ENCODE results near the gene ADGRD2. TPM values are rescaled to one million over a fixed set of nuclear protein-coding genes. Genes with fewer than 3 reads are reported as not detected.

ADGRD2 gene
- total and polyA plus RNA-seq, 2 of the 13 experiments (the other 11 are each of a cell fraction or from before 2014, with no cell fraction given) = not detected

DNA sequence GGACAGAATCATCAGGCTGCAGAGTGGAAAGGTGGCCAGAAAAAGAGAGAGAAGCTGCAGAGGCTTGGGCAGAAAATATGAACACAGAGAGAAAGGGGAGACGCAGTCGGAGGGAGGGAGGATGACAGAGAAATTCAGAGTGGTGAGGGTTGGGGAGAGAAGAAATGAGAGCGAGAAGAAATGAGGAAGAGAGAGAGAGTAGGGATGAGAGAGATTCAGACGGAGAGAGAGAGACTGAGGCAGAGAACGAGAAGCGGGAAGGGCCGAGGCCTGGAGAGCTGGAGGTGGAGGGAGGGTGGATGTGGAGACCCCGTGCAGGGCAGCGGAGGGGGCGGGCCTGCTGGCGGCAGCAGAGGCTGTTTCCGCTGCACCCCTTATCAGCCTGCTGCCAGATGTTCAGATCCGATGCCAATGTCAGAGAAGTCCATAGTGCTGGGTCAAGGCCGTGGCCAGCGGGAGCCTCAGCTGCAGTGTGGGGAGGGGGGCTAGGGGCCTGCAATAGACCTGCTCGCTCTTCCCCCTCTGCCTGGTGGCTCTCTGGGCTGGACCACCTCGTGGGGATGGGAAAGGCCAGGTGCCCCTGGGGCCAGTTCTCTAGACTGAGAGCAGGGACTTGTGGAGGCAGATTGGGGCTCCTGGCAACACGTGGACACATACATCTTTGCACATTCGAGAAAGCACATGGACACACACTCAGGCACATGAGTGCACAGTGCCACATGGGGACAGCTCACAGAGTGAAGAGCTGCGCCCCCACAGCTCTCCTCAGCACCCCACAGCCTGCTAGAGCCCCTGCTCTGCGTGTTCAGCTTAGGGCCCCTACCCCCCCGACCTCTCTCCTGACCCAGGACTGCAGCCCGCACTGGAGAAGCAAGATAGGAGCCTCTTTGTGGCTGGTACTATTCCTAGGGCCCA, 61.9 kb downstream of the ADGRD2 start (continued):
- TF ChIP-seq, protein P1, sequence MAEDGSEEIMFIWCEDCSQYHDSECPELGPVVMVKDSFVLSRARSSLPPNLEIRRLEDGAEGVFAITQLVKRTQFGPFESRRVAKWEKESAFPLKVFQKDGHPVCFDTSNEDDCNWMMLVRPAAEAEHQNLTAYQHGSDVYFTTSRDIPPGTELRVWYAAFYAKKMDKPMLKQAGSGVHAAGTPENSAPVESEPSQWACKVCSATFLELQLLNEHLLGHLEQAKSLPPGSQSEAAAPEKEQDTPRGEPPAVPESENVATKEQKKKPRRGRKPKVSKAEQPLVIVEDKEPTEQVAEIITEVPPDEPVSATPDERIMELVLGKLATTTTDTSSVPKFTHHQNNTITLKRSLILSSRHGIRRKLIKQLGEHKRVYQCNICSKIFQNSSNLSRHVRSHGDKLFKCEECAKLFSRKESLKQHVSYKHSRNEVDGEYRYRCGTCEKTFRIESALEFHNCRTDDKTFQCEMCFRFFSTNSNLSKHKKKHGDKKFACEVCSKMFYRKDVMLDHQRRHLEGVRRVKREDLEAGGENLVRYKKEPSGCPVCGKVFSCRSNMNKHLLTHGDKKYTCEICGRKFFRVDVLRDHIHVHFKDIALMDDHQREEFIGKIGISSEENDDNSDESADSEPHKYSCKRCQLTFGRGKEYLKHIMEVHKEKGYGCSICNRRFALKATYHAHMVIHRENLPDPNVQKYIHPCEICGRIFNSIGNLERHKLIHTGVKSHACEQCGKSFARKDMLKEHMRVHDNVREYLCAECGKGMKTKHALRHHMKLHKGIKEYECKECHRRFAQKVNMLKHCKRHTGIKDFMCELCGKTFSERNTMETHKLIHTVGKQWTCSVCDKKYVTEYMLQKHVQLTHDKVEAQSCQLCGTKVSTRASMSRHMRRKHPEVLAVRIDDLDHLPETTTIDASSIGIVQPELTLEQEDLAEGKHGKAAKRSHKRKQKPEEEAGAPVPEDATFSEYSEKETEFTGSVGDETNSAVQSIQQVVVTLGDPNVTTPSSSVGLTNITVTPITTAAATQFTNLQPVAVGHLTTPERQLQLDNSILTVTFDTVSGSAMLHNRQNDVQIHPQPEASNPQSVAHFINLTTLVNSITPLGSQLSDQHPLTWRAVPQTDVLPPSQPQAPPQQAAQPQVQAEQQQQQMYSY (CRISPR knock-in tag; IDR thresholded peaks at IDR 0.05) = no peak
- TF ChIP-seq SMAD3 (CRISPR knock-in tag; IDR thresholded peaks at IDR 0.05) (no peak), SNRNP70 (IDR thresholded peaks at IDR 0.05; ENCODE audit: low read depth, low read length) (no peak), SMAD1 (CRISPR knock-in tag; IDR thresholded peaks at IDR 0.05; ENCODE audit: borderline replicate concordance, low read depth) (no peak), JUN (CRISPR knock-in tag; IDR thresholded peaks at IDR 0.05) (no peak), ZNF235 (CRISPR knock-in tag; IDR thresholded peaks at IDR 0.05; ENCODE audit: borderline replicate concordance) (peak; percentile 39; the same call in 1 of the 2 replicates), FOXO1 (CRISPR knock-in tag; IDR thresholded peaks at IDR 0.05) (peak; percentile 71), ZNF549 (CRISPR knock-in tag; IDR thresholded peaks at IDR 0.05) (no peak), NR2C2 (CRISPR knock-in tag; IDR thresholded peaks at IDR 0.05; ENCODE audit: borderline replicate concordance) (peak; percentile 88), TP53 (CRISPR knock-in tag; conservative IDR thresholded peaks at IDR 0.05) (no peak), POLR2AphosphoS5 (IDR thresholded peaks at IDR 0.05; ENCODE audit: low read depth, low read length) (no peak), ZNF670 (CRISPR knock-in tag; IDR thresholded peaks at IDR 0.05; ENCODE audit: borderline replicate concordance) (peak; percentile 82; the same call in 1 of the 2 replicates), ZNF766 (CRISPR knock-in tag; IDR thresholded peaks at IDR 0.05; ENCODE audit: borderline replicate concordance) (no peak), ZNF552 (CRISPR knock-in tag; IDR thresholded peaks at IDR 0.05; ENCODE audit: borderline replicate concordance) (peak; percentile 44; the same call in 1 of the 2 replicates), SRSF1 (optimal IDR thresholded peaks at IDR 0.05; ENCODE audit: low read depth, low read length) (peak; percentile 59), ZNF205 (CRISPR knock-in tag; IDR thresholded peaks at IDR 0.05) (0 out of 2 replicates have a peak, but pooled peaks have one; percentile 27), AGO2 (optimal IDR thresholded peaks at IDR 0.05; ENCODE audit: low read depth, low read length) (peak; percentile 35)
- TF ChIP-seq, protein P2, sequence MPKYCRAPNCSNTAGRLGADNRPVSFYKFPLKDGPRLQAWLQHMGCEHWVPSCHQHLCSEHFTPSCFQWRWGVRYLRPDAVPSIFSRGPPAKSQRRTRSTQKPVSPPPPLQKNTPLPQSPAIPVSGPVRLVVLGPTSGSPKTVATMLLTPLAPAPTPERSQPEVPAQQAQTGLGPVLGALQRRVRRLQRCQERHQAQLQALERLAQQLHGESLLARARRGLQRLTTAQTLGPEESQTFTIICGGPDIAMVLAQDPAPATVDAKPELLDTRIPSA (CRISPR knock-in tag; IDR thresholded peaks at IDR 0.05; ENCODE audit: borderline replicate concordance) = no peak
- TF ChIP-seq, protein P3, sequence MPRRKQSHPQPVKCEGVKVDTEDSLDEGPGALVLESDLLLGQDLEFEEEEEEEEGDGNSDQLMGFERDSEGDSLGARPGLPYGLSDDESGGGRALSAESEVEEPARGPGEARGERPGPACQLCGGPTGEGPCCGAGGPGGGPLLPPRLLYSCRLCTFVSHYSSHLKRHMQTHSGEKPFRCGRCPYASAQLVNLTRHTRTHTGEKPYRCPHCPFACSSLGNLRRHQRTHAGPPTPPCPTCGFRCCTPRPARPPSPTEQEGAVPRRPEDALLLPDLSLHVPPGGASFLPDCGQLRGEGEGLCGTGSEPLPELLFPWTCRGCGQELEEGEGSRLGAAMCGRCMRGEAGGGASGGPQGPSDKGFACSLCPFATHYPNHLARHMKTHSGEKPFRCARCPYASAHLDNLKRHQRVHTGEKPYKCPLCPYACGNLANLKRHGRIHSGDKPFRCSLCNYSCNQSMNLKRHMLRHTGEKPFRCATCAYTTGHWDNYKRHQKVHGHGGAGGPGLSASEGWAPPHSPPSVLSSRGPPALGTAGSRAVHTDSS (CRISPR knock-in tag; conservative IDR thresholded peaks at IDR 0.05) = no peak
- TF ChIP-seq, protein P4, sequence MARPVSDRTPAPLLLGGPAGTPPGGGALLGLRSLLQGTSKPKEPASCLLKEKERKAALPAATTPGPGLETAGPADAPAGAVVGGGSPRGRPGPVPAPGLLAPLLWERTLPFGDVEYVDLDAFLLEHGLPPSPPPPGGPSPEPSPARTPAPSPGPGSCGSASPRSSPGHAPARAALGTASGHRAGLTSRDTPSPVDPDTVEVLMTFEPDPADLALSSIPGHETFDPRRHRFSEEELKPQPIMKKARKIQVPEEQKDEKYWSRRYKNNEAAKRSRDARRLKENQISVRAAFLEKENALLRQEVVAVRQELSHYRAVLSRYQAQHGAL (CRISPR knock-in tag; IDR thresholded peaks at IDR 0.05; ENCODE audit: not compliant biosample characterization) = no peak
- TF ChIP-seq, protein P5, sequence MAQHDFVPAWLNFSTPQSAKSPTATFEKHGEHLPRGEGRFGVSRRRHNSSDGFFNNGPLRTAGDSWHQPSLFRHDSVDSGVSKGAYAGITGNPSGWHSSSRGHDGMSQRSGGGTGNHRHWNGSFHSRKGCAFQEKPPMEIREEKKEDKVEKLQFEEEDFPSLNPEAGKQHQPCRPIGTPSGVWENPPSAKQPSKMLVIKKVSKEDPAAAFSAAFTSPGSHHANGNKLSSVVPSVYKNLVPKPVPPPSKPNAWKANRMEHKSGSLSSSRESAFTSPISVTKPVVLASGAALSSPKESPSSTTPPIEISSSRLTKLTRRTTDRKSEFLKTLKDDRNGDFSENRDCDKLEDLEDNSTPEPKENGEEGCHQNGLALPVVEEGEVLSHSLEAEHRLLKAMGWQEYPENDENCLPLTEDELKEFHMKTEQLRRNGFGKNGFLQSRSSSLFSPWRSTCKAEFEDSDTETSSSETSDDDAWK (CRISPR knock-in tag; IDR thresholded peaks at IDR 0.05) = no peak

Data from HepG2 (cell line).